ENCODE data around the gene MEIKIN. TPM values are rescaled to one million over a fixed set of nuclear protein-coding genes. Genes with fewer than 3 reads are reported as not detected.

The MEIKIN gene
- total RNA-seq, 1 experiment from 2014 or later = not detected

- Histone ChIP-seq H3K18ac (ENCODE audit: insufficient read length, low read depth, low read length) (no peak overlapping the region), H3K27ac (ENCODE audit: insufficient read length, low read depth, low read length) (no peak overlapping the region), H3K9ac (ENCODE audit: extremely low read depth, insufficient read length, low read length) (no peak overlapping the region), H3K4me2 (ENCODE audit: insufficient read depth, insufficient read length, low read length) (no peak overlapping the region), H2BK15ac (ENCODE audit: low read depth, low read length) (no peak overlapping the region), H2BK20ac (ENCODE audit: low read depth, low read length, poor library complexity, severe bottlenecking) (no peak overlapping the region), H2BK5ac (ENCODE audit: insufficient read length, low read length) (no peak overlapping the region), H4K20me1 (ENCODE audit: control insufficient read depth, insufficient read depth, insufficient read length) (no peaks in the 10 kb centered on the region), H3K4ac (ENCODE audit: low read depth, low read length) (no peak overlapping the region), H3K9me3 (ENCODE audit: control insufficient read depth, low read depth, low read length) (no peaks in the 10 kb centered on the region), H4K8ac (replicated peaks; ENCODE audit: insufficient read length, low read depth, low read length) (no peak overlapping the region), H2AK5ac (ENCODE audit: insufficient read length, low read length) (no peak overlapping the region), H3K14ac (ENCODE audit: insufficient read depth, low read length) (no peak overlapping the region), H2AFZ (ENCODE audit: low read length) (no peak overlapping the region), H3K27me3 (ENCODE audit: insufficient read depth, low read length) (no peaks in the 10 kb centered on the region), H4K91ac (ENCODE audit: insufficient read length, low read depth, low read length) (no peak overlapping the region), H3K79me1 (ENCODE audit: insufficient read depth, low read depth, low read length, poor library complexity, severe bottlenecking) (no peaks in the 10 kb centered on the region), H3K23me2 (ENCODE audit: insufficient read length, low read depth, low read length, poor library complexity, severe bottlenecking) (no peaks in the 10 kb centered on the region), H4K5ac (ENCODE audit: insufficient read length, low read depth, low read length) (no peak overlapping the region), H3K79me2 (ENCODE audit: insufficient read depth, low read length) (no peaks in the 10 kb centered on the region), H3K4me1 (ENCODE audit: insufficient read depth, low read length) (peaks cover 2% of the 10 kb centered on the region; the same call in 1 of the 2 replicates), H2BK120ac (ENCODE audit: low read depth, low read length, poor library complexity, severe bottlenecking) (no peak overlapping the region), H3K56ac (ENCODE audit: insufficient read length, low read depth, low read length) (no peak overlapping the region), H2BK12ac (ENCODE audit: insufficient read length, low read depth, low read length) (no peak overlapping the region), H3K23ac (ENCODE audit: insufficient read length, low read depth, low read length) (no peak overlapping the region), H3T11ph (ENCODE audit: low read length) (no peak overlapping the region)
- TF ChIP-seq CTCF (conservative IDR thresholded peaks at IDR 0.05) = no peak
- H3K36me3 Mint-ChIP-seq (ENCODE audit: insufficient read depth in 1 of 3, low read depth in 3 of 3) = no peaks in the 10 kb centered on the region
- H3K4me3 Mint-ChIP-seq = no peak overlapping the region
- no peaks in the 10 kb centered on the region for H3K9me3 Mint-ChIP-seq
- H3K4me1 Mint-ChIP-seq = peaks cover 17 to 23% of the 10 kb centered on the region in 2 experiments
- H3K27me3 Mint-ChIP-seq (ENCODE audit: low read depth) = no peaks in the 10 kb centered on the region; the same call in 1 of the 2 replicates
- no peak for DNase-seq
- no CpG with 5 or more reads among the region's 10 CpGs for WGBS (ENCODE audit: extremely low coverage, insufficient read length, low lambda C conversion rate)
- no peak overlapping the region for H3K27ac Mint-ChIP-seq
Measured at GRCh38 chr5:131991593-131992324, 46.3 kb upstream of the MEIKIN start.

Data from H9 (cell line).